ENCODE measurements around the gene CA6.
"Not testable (repeated sequence)": the region's sequence is repeated elsewhere in the genome, so short reads cannot be mapped to it uniquely, and the experiment has no call there.

Gene CA6

GRCh38 chr1:9009438-9010370 is 64.0 kb downstream of the CA6 start:
- DNase-seq = peak; percentile 24

GRCh38 chr1:9010781-9011323 is 65.2 kb downstream of the CA6 start:
- DNase-seq = no peak

GRCh38 chr1:9013819-9014218 is 68.2 kb downstream of the CA6 start:
- no peak for DNase-seq

GRCh38 chr1:9014475-9015375 is 69.1 kb downstream of the CA6 start:
- no peak for DNase-seq

- DNase-seq = no peak
Measured at GRCh38 chr1:9016455-9016854, 70.8 kb downstream of the CA6 start.

GRCh38 chr1:9018333-9018732 is 72.7 kb downstream of the CA6 start:
- no peak for DNase-seq

- DNase-seq = no peak
Measured at GRCh38 chr1:9019896-9020295, 74.2 kb downstream of the CA6 start.

- DNase-seq = no peak
Measured at GRCh38 chr1:9020305-9020704, 74.6 kb downstream of the CA6 start.

GRCh38 chr1:9022026-9022738 is 76.5 kb downstream of the CA6 start:
- DNase-seq = not testable (repeated sequence)

- DNase-seq = no peak
Measured at GRCh38 chr1:9022773-9023172, 77.1 kb downstream of the CA6 start.

All from DMS153 (cell line).